A549 (cell line): ENCODE results near the gene CHKA. TPM values are rescaled to one million over a fixed set of nuclear protein-coding genes. Genes with fewer than 3 reads are reported as not detected.

ENCODE experiments used
- ATAC-seq, 2 experiments: fragments of 200-7000 bp in 1 of 2; fragments of >200 bp in 1 of 2; cut with Nextera tagmentation in 1 of 2; cut with Tn5 transposase in 1 of 2; 3 replicates each; pipeline versions ENCODE4 v1.8.0 to v1.9.1; 2018 to 2020; ENCODE audit warnings: mild to moderate bottlenecking in 1 of 2, moderate library complexity in 1 of 2
- CTCF ChIA-PET: fragments of 300-600 bp; sonication (Branson Sonifier 250); formaldehyde crosslinking; extraction: SDS; loops from one replicate; lab custom pipeline; 2021; ENCODE audit warnings: antibody characterized with exemption, inconsistent platforms; lab: Yijun Ruan, JAX
- POLR2A ChIA-PET: fragments of 350-600 bp; formaldehyde crosslinking; extraction: SDS; loops from one replicate; lab custom pipeline; 2021; ENCODE audit warnings: antibody characterized with exemption, inconsistent platforms; lab: Yijun Ruan, JAX
- DNase-seq, 2 experiments: peaks; one replicate each; pipeline versions ENCODE4 v3.0.0 to v3.0.0-alpha.2; 2011 to 2016; ENCODE audit warnings: low read depth in 1 of 2, low spot score in 1 of 2
- FAIRE-seq: peaks from 2 replicates; lab custom pipeline; 2011; peaks lifted over from hg19 to GRCh38; lab: Jason Lieb, UNC
- H3K27ac ChIP-seq, 2 experiments: fragments of >200 bp; sonication (Bioruptor Twin); formaldehyde crosslinking; 3 replicates each; pipeline ENCODE4 v1.5.1; 2016 to 2017
- H3K4me1 ChIP-seq: fragments of >200 bp; sonication (Bioruptor Twin); formaldehyde crosslinking; 3 replicates; pipeline ENCODE4 v1.6.1; 2016
- H3K4me2 ChIP-seq: fragments of >200 bp; sonication (Bioruptor Twin); formaldehyde crosslinking; 3 replicates; pipeline ENCODE4 v1.6.1; 2016
- H3K4me3 ChIP-seq: fragments of >200 bp; sonication (Bioruptor Twin); formaldehyde crosslinking; 3 replicates; pipeline ENCODE4 v1.5.1; 2016
- H3K9me3 ChIP-seq: fragments of >200 bp; sonication (Bioruptor Twin); formaldehyde crosslinking; 3 replicates; pipeline ENCODE4 v1.6.1; 2016
- ATOH8 ChIP-seq: fragments of 250-450 bp; sonication (Bioruptor Pico); IDR thresholded peaks from 2 replicates; pipeline ENCODE4 v1.5.0; 2020; ENCODE audit warnings: low read depth, mild to moderate bottlenecking, moderate library complexity
- BHLHE40 ChIP-seq: IDR thresholded peaks from 2 replicates; pipeline ENCODE4 v1.6.1; 2012; ENCODE audit warnings: low read depth, low read length, inconsistent platforms
- CEBPB ChIP-seq, 2 experiments: fragments of >200 bp in 1 of 2; sonication (Bioruptor Twin) in 1 of 2; formaldehyde crosslinking in 1 of 2; IDR thresholded peaks; 2 replicates each; pipeline ENCODE4 v1.6.1; 2012 to 2016
- CHD2 ChIP-seq: fragments of 150-350 bp; IDR thresholded peaks from 2 replicates; pipeline ENCODE4 v1.6.1; 2014; ENCODE audit warnings: low read length; ENCODE audit not compliant: partially characterized antibody
- E2F6 ChIP-seq: IDR thresholded peaks from 2 replicates; pipeline ENCODE4 v1.6.1; 2012; ENCODE audit warnings: low read depth, borderline replicate concordance
- EHF ChIP-seq: fragments of 250-450 bp; sonication (Bioruptor Pico); IDR thresholded peaks from 2 replicates; pipeline ENCODE4 v1.5.0; 2020; ENCODE audit warnings: mild to moderate bottlenecking
- EP300 ChIP-seq, 2 experiments: fragments of >200 bp; sonication (Bioruptor Twin); formaldehyde crosslinking; IDR thresholded peaks; 2 replicates in 1 of 2; 3 replicates in 1 of 2; pipeline ENCODE4 v1.6.1; 2016 to 2017
- FOSB ChIP-seq: fragments of 250-450 bp; sonication (Bioruptor Pico); IDR thresholded peaks from 2 replicates; pipeline ENCODE4 v1.5.0; 2020; ENCODE audit warnings: mild to moderate bottlenecking, moderate library complexity
- FOSL2 ChIP-seq, 2 experiments: fragments of 450-650 bp in 1 of 2; fragments of >200 bp in 1 of 2; sonication (Bioruptor Twin) in 1 of 2; formaldehyde crosslinking; IDR thresholded peaks; 2 replicates each; pipeline versions ENCODE4 v1.5.0 to v1.6.1; 2016 to 2020; ENCODE audit warnings: mild to moderate bottlenecking in 1 of 2, moderate library complexity in 1 of 2
- FOXS1 ChIP-seq: fragments of 250-450 bp; sonication (Bioruptor Pico); IDR thresholded peaks from 2 replicates; pipeline ENCODE4 v1.5.0; 2020; ENCODE audit warnings: mild to moderate bottlenecking, moderate library complexity
- GATA3 ChIP-seq: IDR thresholded peaks from 2 replicates; pipeline ENCODE4 v1.6.1; 2012; ENCODE audit warnings: borderline replicate concordance
- HDAC2 ChIP-seq: fragments of 200-600 bp; sonication (generic); IDR thresholded peaks from 2 replicates; pipeline ENCODE4 v1.6.1; 2016
- HMGXB4 ChIP-seq: fragments of 250-450 bp; sonication (Bioruptor Pico); IDR thresholded peaks from 2 replicates; pipeline ENCODE4 v1.5.0; 2021; ENCODE audit warnings: mild to moderate bottlenecking, moderate library complexity, borderline replicate concordance
- HOXA7 ChIP-seq: fragments of 250-450 bp; sonication (Bioruptor Pico); IDR thresholded peaks from 2 replicates; pipeline ENCODE4 v1.5.0; 2020; ENCODE audit warnings: mild to moderate bottlenecking, moderate library complexity
- HOXB13 ChIP-seq: fragments of 250-450 bp; sonication (Bioruptor Pico); IDR thresholded peaks from 2 replicates; pipeline ENCODE4 v1.5.0; 2020; ENCODE audit warnings: low read depth, mild to moderate bottlenecking, moderate library complexity
- JUN ChIP-seq, 2 experiments: fragments of >200 bp; sonication (Bioruptor Twin); formaldehyde crosslinking; IDR thresholded peaks; 2 replicates in 1 of 2; 3 replicates in 1 of 2; pipeline ENCODE4 v1.6.1; 2016 to 2017
- MAFK ChIP-seq: fragments of 450-650 bp; IDR thresholded peaks from 2 replicates; pipeline ENCODE4 v1.6.1; 2014; ENCODE audit not compliant: partially characterized antibody
- MAX ChIP-seq: IDR thresholded peaks from 2 replicates; pipeline ENCODE4 v1.6.1; 2012
- MAZ ChIP-seq: fragments of 150-350 bp; IDR thresholded peaks from 2 replicates; pipeline ENCODE4 v1.6.1; 2014; ENCODE audit warnings: antibody characterized with exemption, low read depth, low read length, borderline replicate concordance
- MYC ChIP-seq: IDR thresholded peaks from 2 replicates; pipeline ENCODE4 v1.6.1; 2012; ENCODE audit warnings: mild to moderate bottlenecking, inconsistent platforms, low read length, improper control_type of control experiment, borderline replicate concordance
- NPAS2 ChIP-seq: fragments of 250-450 bp; sonication (Bioruptor Pico); IDR thresholded peaks from 2 replicates; pipeline ENCODE4 v1.8.0; 2022; ENCODE audit warnings: mild to moderate bottlenecking, moderate library complexity, borderline replicate concordance
- PBX3 ChIP-seq: IDR thresholded peaks from 2 replicates; pipeline ENCODE4 v1.6.1; 2012
- PHF8 ChIP-seq: fragments of 200-600 bp; sonication (generic); IDR thresholded peaks from 2 replicates; pipeline ENCODE4 v1.6.1; 2016; ENCODE audit warnings: low read depth, mild to moderate bottlenecking, antibody characterized with exemption, moderate library complexity, borderline replicate concordance
- RARB ChIP-seq: fragments of 250-450 bp; sonication (Bioruptor Pico); IDR thresholded peaks from 2 replicates; pipeline ENCODE4 v1.8.0; 2021; ENCODE audit warnings: mild to moderate bottlenecking, moderate library complexity
- RCOR1 ChIP-seq: fragments of 150-350 bp; IDR thresholded peaks from 2 replicates; pipeline ENCODE4 v1.6.1; 2014; ENCODE audit warnings: antibody characterized with exemption, low read length, low read depth
- RFX5 ChIP-seq: fragments of 450-650 bp; IDR thresholded peaks from 2 replicates; pipeline ENCODE4 v1.7.1; 2014; ENCODE audit warnings: antibody characterized with exemption, mild to moderate bottlenecking, moderate library complexity
- RNF2 ChIP-seq: fragments of 200-600 bp; sonication (generic); IDR thresholded peaks from 2 replicates; pipeline ENCODE4 v1.6.1; 2016; ENCODE audit warnings: low read depth, mild to moderate bottlenecking, antibody characterized with exemption, moderate library complexity, borderline replicate concordance
- TP53 ChIP-seq: fragments of 250-450 bp; sonication (Bioruptor Pico); IDR thresholded peaks from 2 replicates; pipeline ENCODE4 v1.5.0; 2021; ENCODE audit warnings: mild to moderate bottlenecking, moderate library complexity
- WGBS: methylation state at CpG from one replicate; pipeline ENCODE4 v1.1.6; 2017; ENCODE audit errors: missing lambda C conversion rate; 5-methylcytosine and 5-hydroxymethylcytosine counted together
- polyA plus RNA-seq, 4 experiments: library from polyadenylated mRNA; depleted of rRNA in 3 of 4; stranded (reverse); fragments of >200 nt; fragmentation: RNase III in 1 of 4; extraction: RNeasy Plus Mini Kit Qiagen cat#74134 plus additional on column Dnase treatment in 1 of 4; gene quantifications; 2 replicates in 3 of 4; 3 replicates in 1 of 4; pipeline ENCODE4 v1.2.3, GENCODE V29; 2011 to 2017

Gene CHKA
- polyA plus RNA-seq, 2 of the 4 experiments (the other 2 are of a cell fraction) = 14.2 to 21.7 TPM

- TF ChIP-seq HMGXB4 (peak; percentile 71; the same call in 1 of the 2 replicates), RCOR1 (peak; percentile 72; the same call in 1 of the 2 replicates)
- TF ChIP-seq, all 56 proteins: peak for 18
Measured at GRCh38 chr11:68013611-68014156, 107.5 kb downstream of the CHKA start (continued).

- 4% methylated on average over 7 of the region's 16 CpGs for WGBS
- DNase-seq (peak; percentile 82 to 98), ATAC-seq (peak; percentile 26 to 46), FAIRE-seq (peak; percentile 98)
- CTCF ChIA-PET = interaction anchor here (0.8 to 3.9 kb wide), 4 partner anchors 9 to 19 kb away, joined by 3 to 23 read pairs (median 6); partner anchors contain the start of gene UNC93B1
- H3K4me3 ChIP-seq = peak overlapping the region; percentile 66; the same call in 2 of the 3 replicates
- peak overlapping the region; percentile 99 to 100 for H3K27ac ChIP-seq
- H3K4me1 ChIP-seq = peaks cover 83% of the 10 kb centered on the region
- H3K9me3 ChIP-seq = no peaks in the 10 kb centered on the region
- H3K4me2 ChIP-seq = peak overlapping the region; percentile 96
- POLR2A ChIA-PET = interaction anchor here (0.5 to 3.8 kb wide), 9 partner anchors 9 to 31 kb away, joined by 3 to 37 read pairs (median 6); partner anchors contain the start of genes NDUFS8 and UNC93B1
- TF ChIP-seq FOSL2 (IDR thresholded peaks at IDR 0.05) = no peak
- TF ChIP-seq FOSL2 (CRISPR knock-in tag; IDR thresholded peaks at IDR 0.05) = peak; percentile 50
- peak; percentile 78 for TF ChIP-seq MYC
- TF ChIP-seq GATA3 = peak; percentile 91
- TF ChIP-seq CHD2 = peak; percentile 50
- peak; percentile 93 for TF ChIP-seq MAX
- TF ChIP-seq PHF8 = no peak
- TF ChIP-seq RFX5 = peak; percentile 53; the same call in 1 of the 2 replicates
- peak; percentile 81; the same call in 1 of the 2 replicates for TF ChIP-seq RARB
- no peak for TF ChIP-seq BHLHE40
- peak; percentile 78 for TF ChIP-seq FOSB (CRISPR knock-in tag)
- peak; percentile 4; the same call in 1 of the 2 replicates for TF ChIP-seq HMGXB4
- TF ChIP-seq MAZ = no peak
- peak; percentile 1 for TF ChIP-seq MAFK
- TF ChIP-seq ATOH8 = no peak; the same call in 1 of the 2 replicates
- peak; percentile 66; the same call in 1 of the 2 replicates for TF ChIP-seq FOXS1 (CRISPR knock-in tag)
- TF ChIP-seq JUN (IDR thresholded peaks at IDR 0.05) = peak; percentile 61 to 68; a peak in 2 of 5 replicates
- no peak for TF ChIP-seq HDAC2
- TF ChIP-seq E2F6 = peak; percentile 63; the same call in 1 of the 2 replicates
- peak; percentile 89 for TF ChIP-seq HOXB13 (CRISPR knock-in tag)
- TF ChIP-seq HOXA7 = 0 out of 2 replicates have a peak, but pooled peaks have one; percentile 19
- TF ChIP-seq CEBPB (IDR thresholded peaks at IDR 0.05) = no peak; a peak in 2 of 4 replicates
- TF ChIP-seq TP53 (CRISPR knock-in tag) = peak; percentile 31; the same call in 1 of the 2 replicates
- TF ChIP-seq PBX3 = no peak
- TF ChIP-seq NPAS2 (CRISPR knock-in tag) = no peak
- TF ChIP-seq EP300 (IDR thresholded peaks at IDR 0.05) = peak; percentile 66 to 90; a peak in 4 of 5 replicates
- TF ChIP-seq EHF = peak; percentile 14; the same call in 1 of the 2 replicates
- no peak for TF ChIP-seq RNF2
Measured at GRCh38 chr11:68012843-68013610, 108.2 kb downstream of the CHKA start.
